Kidney glomerular epithelial cell (primary cell): ENCODE results near the gene ADGRG1.

Experiments
- DNase-seq: peaks from one replicate; lab custom pipeline; 2025; lab: John Stamatoyannopoulos, UW

The ADGRG1 gene

GRCh38 chr16:57682809-57683635 lies 54.6 kb downstream of the ADGRG1 start:
- DNase-seq = no peak

GRCh38 chr16:57683636-57684545 lies 55.5 kb downstream of the ADGRG1 start:
- DNase-seq = no peak

GRCh38 chr16:57684626-57685358 lies 56.4 kb downstream of the ADGRG1 start:
- DNase-seq = no peak

GRCh38 chr16:57685633-57686032 lies 57.2 kb downstream of the ADGRG1 start:
- DNase-seq = no peak

GRCh38 chr16:57686577-57686976 lies 58.1 kb downstream of the ADGRG1 start:
- DNase-seq = no peak

- DNase-seq = no peak
These were observed 59.0 kb downstream of the ADGRG1 start for GRCh38 chr16:57687363-57687929.

GRCh38 chr16:57688487-57688986 lies 60.1 kb downstream of the ADGRG1 start:
- no peak for DNase-seq

GRCh38 chr16:57688987-57689761 lies 60.7 kb downstream of the ADGRG1 start:
- no peak for DNase-seq

GRCh38 chr16:57689762-57690558 lies 61.5 kb downstream of the ADGRG1 start:
- no peak for DNase-seq

- DNase-seq = no peak
These were observed 62.5 kb downstream of the ADGRG1 start for GRCh38 chr16:57690782-57691471.

GRCh38 chr16:57692636-57693035 lies 64.2 kb downstream of the ADGRG1 start:
- DNase-seq = no peak

- no peak for DNase-seq
These were observed 65.1 kb downstream of the ADGRG1 start for GRCh38 chr16:57693550-57693949.

GRCh38 chr16:57694231-57694724 lies 65.8 kb downstream of the ADGRG1 start:
- no peak for DNase-seq

- peak; percentile 49 for DNase-seq
These were observed 66.6 kb downstream of the ADGRG1 start, which contains the start of gene DRC7 for GRCh38 chr16:57694725-57695679. DRC7 (plus strand) TSS chr16:57694806; CDS start chr16:57697950, 3,144 bp downstream.

GRCh38 chr16:57695680-57696069 lies 67.2 kb downstream of the ADGRG1 start:
- no peak for DNase-seq

- DNase-seq = no peak
These were observed 67.8 kb downstream of the ADGRG1 start for GRCh38 chr16:57696240-57696639.

GRCh38 chr16:57697896-57698537 lies 69.6 kb downstream of the ADGRG1 start:
- DNase-seq = no peak
